ENCODE data around the gene SLC35B3. TPM values are rescaled to one million over a fixed set of nuclear protein-coding genes. Genes with fewer than 3 reads are reported as not detected.

SLC35B3 gene
- total RNA-seq, 1 experiment from 2014 or later = 19.4 TPM

- no peak for DNase-seq (ENCODE audit: low spot score)
- H3K9me3 ChIP-seq (ENCODE audit: low read depth, low read length, poor library complexity, severe bottlenecking) = no peaks in the 10 kb centered on the region
- H3K27ac ChIP-seq (ENCODE audit: low read depth, low read length, poor library complexity, severe bottlenecking) = no peak overlapping the region
- TF ChIP-seq EZH2 (IDR thresholded peaks at IDR 0.05; ENCODE audit: borderline replicate concordance, low read depth, low read length, poor library complexity, severe bottlenecking) (no peak), CTCF (conservative IDR thresholded peaks at IDR 0.05; ENCODE audit: low read depth, low read length) (no peak)
- no peaks in the 10 kb centered on the region for H3K4me1 ChIP-seq (ENCODE audit: insufficient read depth, low read length, poor library complexity, severe bottlenecking)
- no peaks in the 10 kb centered on the region for H3K27me3 ChIP-seq (replicated peaks; ENCODE audit: insufficient read depth, low read depth, low read length, poor library complexity)
- intact Hi-C loops (cut with micrococcal nuclease; ENCODE audit: unreplicated experiment) = no loop called here
- no TSS peak for BruUV-seq (replicated peaks)
- CTCF ChIA-PET = no interaction called here
- H3K36me3 ChIP-seq (ENCODE audit: insufficient read depth, low read length, poor library complexity, severe bottlenecking) = peaks cover 34% of the 10 kb centered on the region
- no peak overlapping the region for H3K4me3 ChIP-seq (ENCODE audit: low read depth, low read length, poor library complexity, severe bottlenecking)
- POLR2A ChIA-PET (ENCODE audit: low non-redundant PET) = no interaction called here
Measured at GRCh38 chr6:8420031-8420588, 15.2 kb downstream of the SLC35B3 start.

GRCh38 chr6:8415913-8416312, 19.4 kb downstream of the SLC35B3 start:
- POLR2A ChIA-PET (ENCODE audit: low non-redundant PET) = no interaction called here
- no peak for TF ChIP-seq CTCF (conservative IDR thresholded peaks at IDR 0.05; ENCODE audit: low read depth, low read length)
- TF ChIP-seq EZH2 (IDR thresholded peaks at IDR 0.05; ENCODE audit: borderline replicate concordance, low read depth, low read length, poor library complexity, severe bottlenecking) = no peak
- Histone ChIP-seq H3K9me3 (ENCODE audit: low read depth, low read length, poor library complexity, severe bottlenecking) (no peaks in the 10 kb centered on the region), H3K4me1 (ENCODE audit: insufficient read depth, low read length, poor library complexity, severe bottlenecking) (no peaks in the 10 kb centered on the region), H3K27ac (ENCODE audit: low read depth, low read length, poor library complexity, severe bottlenecking) (no peak overlapping the region), H3K4me3 (ENCODE audit: low read depth, low read length, poor library complexity, severe bottlenecking) (no peak overlapping the region), H3K36me3 (ENCODE audit: insufficient read depth, low read length, poor library complexity, severe bottlenecking) (peaks cover 49% of the 10 kb centered on the region), H3K27me3 (replicated peaks; ENCODE audit: insufficient read depth, low read depth, low read length, poor library complexity) (no peaks in the 10 kb centered on the region)
- CTCF ChIA-PET = no interaction called here
- intact Hi-C loops (cut with micrococcal nuclease; ENCODE audit: unreplicated experiment) = no loop called here
- no TSS peak for BruUV-seq (replicated peaks)
- no peak for DNase-seq (ENCODE audit: low spot score)

- intact Hi-C loops (cut with micrococcal nuclease; ENCODE audit: unreplicated experiment) = no loop called here
- no peaks in the 10 kb centered on the region for H3K27me3 ChIP-seq (replicated peaks; ENCODE audit: insufficient read depth, low read depth, low read length, poor library complexity)
- H3K36me3 ChIP-seq (ENCODE audit: insufficient read depth, low read length, poor library complexity, severe bottlenecking) = peaks cover 49% of the 10 kb centered on the region
- H3K4me3 ChIP-seq (ENCODE audit: low read depth, low read length, poor library complexity, severe bottlenecking) = no peak overlapping the region
- TF ChIP-seq CTCF (conservative IDR thresholded peaks at IDR 0.05; ENCODE audit: low read depth, low read length) (no peak), EZH2 (IDR thresholded peaks at IDR 0.05; ENCODE audit: borderline replicate concordance, low read depth, low read length, poor library complexity, severe bottlenecking) (no peak)
- no TSS peak for BruUV-seq (replicated peaks)
- ChIA-PET CTCF (no interaction called here), POLR2A (ENCODE audit: low non-redundant PET) (no interaction called here)
- no peaks in the 10 kb centered on the region for H3K9me3 ChIP-seq (ENCODE audit: low read depth, low read length, poor library complexity, severe bottlenecking)
- H3K4me1 ChIP-seq (ENCODE audit: insufficient read depth, low read length, poor library complexity, severe bottlenecking) = no peaks in the 10 kb centered on the region
- H3K27ac ChIP-seq (ENCODE audit: low read depth, low read length, poor library complexity, severe bottlenecking) = no peak overlapping the region
- no peak for DNase-seq (ENCODE audit: low spot score)
Measured at GRCh38 chr6:8415280-8415679, 20.1 kb downstream of the SLC35B3 start.

Measured in A673 (cell line).